ENCODE results near the gene FGD2.

GRCh38 chr6:37011656-37012378 lies 6.4 kb downstream of the FGD2 start:
- TF ChIP-seq CTCF (IDR thresholded peaks at IDR 0.05; ENCODE audit: insufficient read depth, low read length, poor library complexity, severe bottlenecking) (no peak), EZH2phosphoT487 (conservative IDR thresholded peaks at IDR 0.05; ENCODE audit: low read length) (no peak)
